COLO668 (cell line): ENCODE data around the gene ERLEC1.
"Not testable (repeated sequence)": the region's sequence is repeated elsewhere in the genome, so short reads cannot be mapped to it uniquely, and the experiment has no call there.

Experiments used
- DNase-seq: peaks from one replicate; lab custom pipeline; 2025; ENCODE audit not compliant: unreplicated experiment; lab: John Stamatoyannopoulos, UW

The ERLEC1 gene

GRCh38 chr2:53782676-53783075, 4.2 kb upstream of the ERLEC1 start:
- no peak for DNase-seq

GRCh38 chr2:53784436-53784835, 2.4 kb upstream of the ERLEC1 start:
- no peak for DNase-seq

- DNase-seq = no peak
Observed at GRCh38 chr2:53785366-53785765, 1.5 kb upstream of the ERLEC1 start.

DNA sequence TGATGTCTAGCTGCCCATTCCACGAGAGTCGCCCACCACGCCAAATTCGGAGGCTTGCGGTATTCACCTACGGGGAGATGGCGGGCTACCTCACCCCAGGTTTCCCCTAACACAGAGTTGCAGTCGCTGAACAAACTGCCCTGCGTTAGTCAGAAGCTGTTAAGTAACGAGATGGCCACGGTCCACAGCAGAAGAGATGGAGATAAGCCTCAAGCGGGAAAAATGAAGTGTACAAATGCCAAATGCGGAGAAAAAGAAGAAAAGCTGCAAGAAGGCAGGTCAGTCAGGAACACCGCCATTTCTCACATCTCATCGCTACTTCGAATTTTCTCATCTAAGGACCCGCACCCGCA, 516 bp upstream of the ERLEC1 start:
- peak; percentile 31 for DNase-seq

- DNase-seq = no peak
Observed at GRCh38 chr2:53787614-53788289, 908 bp downstream of the ERLEC1 start.

GRCh38 chr2:53793261-53793660, 6.4 kb downstream of the ERLEC1 start:
- DNase-seq = no peak

- DNase-seq = no peak
Observed at GRCh38 chr2:53793821-53794220, 7.0 kb downstream of the ERLEC1 start.

DNA sequence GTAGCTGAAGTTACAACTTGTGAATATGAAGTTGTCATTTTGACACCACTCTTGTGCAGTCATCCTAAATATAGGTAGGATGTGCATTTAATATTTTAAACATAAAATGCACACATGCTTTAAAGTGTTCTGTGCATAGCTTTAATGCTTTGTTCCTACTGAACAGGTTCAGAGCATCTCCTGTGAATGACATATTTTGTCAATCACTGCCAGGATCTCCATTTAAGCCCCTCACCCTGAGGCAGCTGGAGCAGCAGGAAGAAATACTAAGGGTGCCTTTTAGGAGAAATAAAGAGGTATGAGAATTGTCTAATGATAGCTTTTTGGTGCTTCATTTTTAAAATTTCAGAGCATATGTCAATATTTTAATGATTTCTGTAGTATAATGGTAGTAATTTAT, 14.7 kb downstream of the ERLEC1 start:
- no peak for DNase-seq

DNA sequence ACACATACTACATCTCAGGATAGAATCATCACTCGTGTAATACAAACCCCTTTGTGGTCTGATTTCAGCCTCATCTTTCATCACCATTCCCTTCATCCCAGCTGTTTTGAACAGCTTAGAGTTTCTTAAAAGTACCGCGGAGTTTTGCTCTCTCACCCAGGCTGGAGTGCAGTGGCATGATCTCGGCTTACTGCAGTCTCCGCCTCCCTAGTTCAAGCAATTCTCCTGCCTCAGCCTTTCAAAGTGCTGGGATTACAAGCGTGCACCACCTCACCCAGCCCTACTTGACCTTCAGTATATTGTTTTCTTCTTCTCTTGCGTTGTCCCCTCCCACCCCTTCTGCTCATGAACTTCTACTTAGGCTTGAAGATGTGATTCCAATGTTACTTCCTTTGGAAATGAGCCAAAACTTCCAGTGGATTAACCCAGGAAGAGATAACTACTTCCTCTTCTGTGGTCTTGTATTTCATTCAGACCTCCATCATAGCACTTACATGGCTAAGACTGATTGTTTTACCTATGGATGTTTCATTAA, 15.8 kb downstream of the ERLEC1 start:
- DNase-seq = no peak

GRCh38 chr2:53811601-53812000, 24.8 kb downstream of the ERLEC1 start:
- DNase-seq = no peak

- no peak for DNase-seq
Observed at GRCh38 chr2:53813151-53813550, 26.3 kb downstream of the ERLEC1 start.

DNA sequence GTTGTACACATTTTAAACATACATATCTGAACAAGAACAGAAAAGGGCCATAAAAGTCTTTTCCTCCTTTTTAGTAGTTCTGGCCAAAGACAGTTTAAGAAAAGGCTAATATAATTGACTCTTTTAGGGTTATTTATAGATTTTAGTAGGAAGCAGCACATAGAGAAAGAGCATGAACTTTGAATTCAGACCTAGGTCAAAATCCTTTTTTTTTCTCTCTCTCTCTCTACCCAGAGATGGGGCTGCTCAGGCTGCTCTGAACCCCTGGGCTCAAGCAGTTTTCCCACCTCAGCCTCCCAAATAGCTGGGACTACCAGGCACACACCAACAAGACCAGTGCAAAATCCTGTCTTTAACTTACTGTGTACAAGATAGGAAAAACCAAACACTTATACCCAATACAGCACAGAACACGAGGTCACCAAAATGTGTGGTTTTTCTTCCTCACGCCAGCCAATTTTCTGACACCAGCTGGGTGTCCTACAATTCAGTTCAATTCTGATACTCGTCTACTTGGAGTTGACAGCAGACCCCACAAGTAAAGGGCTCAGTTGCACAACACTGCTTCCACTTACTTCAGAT, 32.1 kb downstream of the ERLEC1 start:
- DNase-seq = no peak

GRCh38 chr2:53819634-53820033, 32.8 kb downstream of the ERLEC1 start:
- no peak for DNase-seq

DNA sequence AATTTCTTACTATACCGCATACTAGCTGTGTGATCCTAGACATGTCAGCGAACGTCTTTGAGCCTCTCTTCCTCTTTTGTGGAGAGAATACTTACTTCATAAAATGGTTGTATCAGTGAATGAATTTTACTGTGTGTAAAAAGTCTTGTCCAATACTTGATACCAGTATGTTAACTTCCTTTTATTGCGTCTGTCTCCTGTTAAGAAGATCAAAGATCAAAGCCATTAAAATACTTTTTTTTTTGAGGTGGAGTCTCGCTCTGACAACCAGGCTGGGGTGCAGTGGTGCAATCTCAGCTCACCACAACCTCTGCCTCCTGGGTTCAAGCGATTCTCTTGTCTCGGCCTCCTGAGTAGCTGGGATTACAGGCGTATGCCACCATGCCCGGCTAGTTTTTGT, 33.2 kb downstream of the ERLEC1 start:
- no peak for DNase-seq

GRCh38 chr2:53820711-53821110, 33.9 kb downstream of the ERLEC1 start:
- no peak for DNase-seq

- no peak for DNase-seq
Observed at GRCh38 chr2:53821810-53822209, 35.0 kb downstream of the ERLEC1 start.

- DNase-seq = not testable (repeated sequence)
Observed at GRCh38 chr2:53823639-53824038, 36.8 kb downstream of the ERLEC1 start.

DNA sequence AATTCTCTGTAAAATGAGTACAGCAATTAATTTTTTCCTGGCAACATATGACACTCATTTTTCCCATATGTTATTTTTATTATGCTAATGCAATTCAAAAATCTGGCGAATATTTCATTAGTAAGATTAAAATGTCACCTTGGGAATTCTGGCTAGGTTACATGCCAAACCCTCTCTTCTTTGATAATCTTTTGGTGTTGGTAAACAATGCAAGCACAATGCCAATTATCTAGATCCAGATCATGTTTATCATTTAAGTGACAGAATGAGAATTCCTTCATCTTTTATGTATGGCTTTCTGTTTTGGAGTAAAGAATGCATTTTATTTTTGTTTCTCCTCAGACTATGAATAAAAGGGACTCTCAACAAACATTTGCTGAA, 39.2 kb downstream of the ERLEC1 start:
- no peak for DNase-seq

GRCh38 chr2:53826587-53827397, 39.9 kb downstream of the ERLEC1 start:
- no peak for DNase-seq

DNA sequence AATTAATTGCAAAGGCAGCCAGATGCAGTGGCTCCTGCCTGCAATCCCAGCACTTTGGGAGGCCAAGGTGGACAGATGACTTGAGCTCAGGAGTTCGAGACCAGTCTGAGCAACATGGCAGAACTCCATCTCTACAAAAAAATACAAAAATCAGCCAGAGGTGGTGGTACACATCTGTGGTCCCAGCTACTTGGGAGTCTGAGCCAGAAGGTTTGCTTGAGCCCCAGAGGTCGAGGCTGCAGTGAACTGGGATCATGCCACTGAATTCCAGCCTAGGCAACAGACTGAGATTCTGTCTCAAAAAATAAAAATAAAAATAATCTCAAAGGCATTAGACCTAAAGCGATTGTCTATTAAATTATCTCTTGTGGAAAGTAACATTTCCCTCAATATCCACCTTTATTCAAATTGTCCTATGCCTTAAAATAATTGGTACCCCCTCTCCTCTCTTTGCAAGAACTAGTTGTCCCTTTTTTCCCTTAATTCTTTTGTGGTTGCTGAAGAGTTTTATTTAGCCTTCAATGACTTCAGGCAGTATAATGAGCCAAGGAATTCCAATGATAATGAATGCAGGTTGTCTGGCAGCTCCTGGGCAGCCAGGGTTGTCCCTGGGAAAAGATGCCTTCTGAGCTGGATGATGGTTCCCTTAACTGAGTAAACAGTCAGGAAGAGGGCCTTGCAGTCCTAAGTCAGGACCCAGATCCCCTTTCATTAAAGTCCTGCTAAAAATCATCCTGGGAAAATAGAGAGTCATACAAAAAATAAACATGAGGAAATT, 40.7 kb downstream of the ERLEC1 start:
- no peak for DNase-seq

- no peak for DNase-seq
Observed at GRCh38 chr2:53828331-53828730, 41.5 kb downstream of the ERLEC1 start.
